Right atrium auricular region (tissue), 2 donors: ENCODE results near the gene SRSF12. TPM values are rescaled to one million over a fixed set of nuclear protein-coding genes. Genes with fewer than 3 reads are reported as not detected.
A peak's percentile ranks its signal among the peaks of the same experiment; 100 is the strongest.

Source experiments
- DNase-seq: peaks from one replicate; pipeline ENCODE4 v3.0.0-alpha.2; 2019; ENCODE audit warnings: low spot score
- H3K27ac ChIP-seq, 2 donors: fragments of 200-600 bp; sonication (generic); 1 replicate in 1 of 2; 2 replicates in 1 of 2; pipeline ENCODE4 v1.5.1; 2016 to 2019
- H3K27me3 ChIP-seq, 2 donors: fragments of 200-600 bp; sonication (generic); one replicate each; pipeline versions ENCODE4 v1.5.1 to v1.6.0; 2017 to 2019
- H3K36me3 ChIP-seq: fragments of 200-600 bp; sonication (generic); one replicate; pipeline ENCODE4 v1.5.1; 2016
- H3K4me1 ChIP-seq, 2 donors: fragments of 200-600 bp; sonication (generic); one replicate each; pipeline versions ENCODE4 v1.5.1 to v1.6.0; 2017 to 2019
- H3K4me3 ChIP-seq, 2 donors: fragments of 200-600 bp; sonication (generic); 1 replicate in 1 of 2; 2 replicates in 1 of 2; pipeline ENCODE4 v1.5.1; 2017 to 2019; ENCODE audit warnings: mild to moderate bottlenecking in 1 of 2, moderate library complexity in 1 of 2
- H3K9me3 ChIP-seq, 2 donors: fragments of 200-600 bp; sonication (generic); one replicate each; pipeline ENCODE4 v1.5.1; 2019
- CTCF ChIP-seq, 2 donors: fragments of 200-600 bp; sonication (generic); IDR thresholded peaks; one replicate each; pipeline ENCODE4 v1.5.1; 2019; ENCODE audit warnings: antibody characterized with exemption in 2 of 2
- total RNA-seq, 2 donors: library from RNA; depleted of rRNA; stranded (reverse); fragments of >200 nt; gene quantifications; one replicate each; pipeline ENCODE4 v1.1.0, GENCODE V29; 2016

Gene SRSF12
- total RNA-seq = under 1 TPM in 1 of 2 donors, not detected in 1; 0.75 TPM

GRCh38 chr6:89117211-89118108, at the start of gene SRSF12:
Gene SRSF12, minus strand, starts transcription at chr6:89118071. Its CDS starts 184 bp downstream, at chr6:89117887.
- Histone ChIP-seq H3K27me3 (no peaks in the 10 kb centered on the region), H3K27ac (peak within 1 kb of the TSS in 1 of 2 donors; percentile 40), H3K4me1 (peaks cover 0 to 8% of the 10 kb centered on the region in 2 donors), H3K4me3 (peak within 1 kb of the TSS; percentile 65 to 77), H3K9me3 (no peaks in the 10 kb centered on the region), H3K36me3 (no peaks in the 10 kb centered on the region)
- TF ChIP-seq CTCF (IDR thresholded peaks at IDR 0.05) = peak in 1 of 2 donors; percentile 35
- DNase-seq = no peak

GRCh38 chr6:89162047-89162371, 44.1 kb upstream of the SRSF12 start:
- peaks cover 12% of the 10 kb centered on the region for H3K36me3 ChIP-seq
- no peak for DNase-seq
- peaks cover 0 to 17% of the 10 kb centered on the region in 2 donors for H3K4me1 ChIP-seq
- H3K27me3 ChIP-seq = no peaks in the 10 kb centered on the region
- peak overlapping the region; percentile 74 to 87 for H3K27ac ChIP-seq
- H3K9me3 ChIP-seq = no peaks in the 10 kb centered on the region
- no peak overlapping the region for H3K4me3 ChIP-seq
- TF ChIP-seq CTCF (IDR thresholded peaks at IDR 0.05) = no peak

GRCh38 chr6:89161326-89162046, 43.6 kb upstream of the SRSF12 start:
- H3K27me3 ChIP-seq = no peaks in the 10 kb centered on the region
- H3K4me1 ChIP-seq = peaks cover 0 to 17% of the 10 kb centered on the region in 2 donors
- no peaks in the 10 kb centered on the region for H3K9me3 ChIP-seq
- peak overlapping the region; percentile 74 to 87 for H3K27ac ChIP-seq
- peaks cover 12% of the 10 kb centered on the region for H3K36me3 ChIP-seq
- DNase-seq = no peak
- H3K4me3 ChIP-seq = no peak overlapping the region
- no peak for TF ChIP-seq CTCF (IDR thresholded peaks at IDR 0.05)

- Histone ChIP-seq H3K27ac (peak overlapping the region in 1 of 2 donors; percentile 87), H3K27me3 (no peaks in the 10 kb centered on the region)
Measured at GRCh38 chr6:89160331-89161092, 42.6 kb upstream of the SRSF12 start.

More at GRCh38 chr6:89160331-89161092, 42.6 kb upstream of the SRSF12 start:
- Histone ChIP-seq H3K4me3 (no peak overlapping the region), H3K4me1 (peaks cover 0 to 17% of the 10 kb centered on the region in 2 donors), H3K9me3 (no peaks in the 10 kb centered on the region), H3K36me3 (peaks cover 12% of the 10 kb centered on the region)
- no peak for TF ChIP-seq CTCF (IDR thresholded peaks at IDR 0.05)
- no peak for DNase-seq
